RWPE1 (cell line): ENCODE results near the gene STEAP1B.
"Not testable (repeated sequence)": the region's sequence is repeated elsewhere in the genome, so short reads cannot be mapped to it uniquely, and the experiment has no call there.

Experiments
- CTCF ChIA-PET: fragments of 350-600 bp; sonication (Branson Sonifier 250); formaldehyde crosslinking; extraction: SDS; loops from one replicate; lab custom pipeline; 2021; lab: Yijun Ruan, JAX
- POLR2A ChIA-PET: fragments of 400-600 bp; formaldehyde crosslinking; extraction: SDS; loops from one replicate; lab custom pipeline; 2020; ENCODE audit warnings: antibody characterized with exemption; ENCODE audit not compliant: low non-redundant PET; lab: Yijun Ruan, JAX
- DNase-seq: peaks from one replicate; pipeline ENCODE4 v3.0.0; 2012; ENCODE audit warnings: low spot score
- H3K27ac ChIP-seq: fragments of 450-650 bp; 2 replicates; pipeline ENCODE4 v1.5.1; 2017
- TF ChIP-seq, protein P1 (sequence below): fragments of 450-650 bp; conservative IDR thresholded peaks from 2 replicates; pipeline ENCODE4 v1.5.1; 2017; ENCODE audit warnings: low read depth, mild to moderate bottlenecking

Gene STEAP1B

GRCh38 chr7:22506316-22507020 lies 6.5 kb upstream of the STEAP1B start:
- DNase-seq, POLR2A ChIA-PET, CTCF ChIA-PET, H3K27ac ChIP-seq: not testable (repeated sequence)

GRCh38 chr7:22504519-22504918 lies 4.5 kb upstream of the STEAP1B start:
- DNase-seq, CTCF ChIA-PET, H3K27ac ChIP-seq, POLR2A ChIA-PET: not testable (repeated sequence)

DNA sequence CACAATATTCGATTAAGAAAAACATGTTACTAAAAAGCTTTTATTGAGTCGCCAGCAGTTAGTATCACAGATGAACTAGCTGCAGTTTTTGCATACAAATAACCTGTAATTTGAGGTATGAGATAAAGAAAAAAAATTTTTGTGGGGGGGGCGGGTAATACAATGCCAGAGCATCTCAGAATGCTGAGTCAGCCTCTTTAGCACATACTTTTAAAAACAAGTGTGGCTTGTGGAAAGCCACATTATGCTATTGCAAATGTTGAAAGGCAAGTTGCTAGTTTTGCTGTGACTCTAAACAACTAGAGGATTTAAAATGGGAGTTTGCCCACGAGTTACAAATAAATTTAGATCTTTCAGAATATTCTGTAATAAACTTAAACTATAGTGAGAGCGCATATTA lies 2.1 kb upstream of the STEAP1B start:
- DNase-seq, POLR2A ChIA-PET, H3K27ac ChIP-seq: not testable (repeated sequence)
- CTCF ChIA-PET: interaction anchor here (0.7 kb wide), 1 partner anchor 177 kb away, joined by 3 read pairs; no protein-coding TSS in a partner anchor

- DNase-seq, POLR2A ChIA-PET, H3K27ac ChIP-seq: not testable (repeated sequence)
- TF ChIP-seq, protein P1, sequence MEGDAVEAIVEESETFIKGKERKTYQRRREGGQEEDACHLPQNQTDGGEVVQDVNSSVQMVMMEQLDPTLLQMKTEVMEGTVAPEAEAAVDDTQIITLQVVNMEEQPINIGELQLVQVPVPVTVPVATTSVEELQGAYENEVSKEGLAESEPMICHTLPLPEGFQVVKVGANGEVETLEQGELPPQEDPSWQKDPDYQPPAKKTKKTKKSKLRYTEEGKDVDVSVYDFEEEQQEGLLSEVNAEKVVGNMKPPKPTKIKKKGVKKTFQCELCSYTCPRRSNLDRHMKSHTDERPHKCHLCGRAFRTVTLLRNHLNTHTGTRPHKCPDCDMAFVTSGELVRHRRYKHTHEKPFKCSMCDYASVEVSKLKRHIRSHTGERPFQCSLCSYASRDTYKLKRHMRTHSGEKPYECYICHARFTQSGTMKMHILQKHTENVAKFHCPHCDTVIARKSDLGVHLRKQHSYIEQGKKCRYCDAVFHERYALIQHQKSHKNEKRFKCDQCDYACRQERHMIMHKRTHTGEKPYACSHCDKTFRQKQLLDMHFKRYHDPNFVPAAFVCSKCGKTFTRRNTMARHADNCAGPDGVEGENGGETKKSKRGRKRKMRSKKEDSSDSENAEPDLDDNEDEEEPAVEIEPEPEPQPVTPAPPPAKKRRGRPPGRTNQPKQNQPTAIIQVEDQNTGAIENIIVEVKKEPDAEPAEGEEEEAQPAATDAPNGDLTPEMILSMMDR: peak; percentile 47
- CTCF ChIA-PET: interaction anchor here (0.7 kb wide), 1 partner anchor 177 kb away, joined by 3 read pairs; no protein-coding TSS in a partner anchor
These were observed 1.3 kb upstream of the STEAP1B start for GRCh38 chr7:22501336-22501735.

DNA sequence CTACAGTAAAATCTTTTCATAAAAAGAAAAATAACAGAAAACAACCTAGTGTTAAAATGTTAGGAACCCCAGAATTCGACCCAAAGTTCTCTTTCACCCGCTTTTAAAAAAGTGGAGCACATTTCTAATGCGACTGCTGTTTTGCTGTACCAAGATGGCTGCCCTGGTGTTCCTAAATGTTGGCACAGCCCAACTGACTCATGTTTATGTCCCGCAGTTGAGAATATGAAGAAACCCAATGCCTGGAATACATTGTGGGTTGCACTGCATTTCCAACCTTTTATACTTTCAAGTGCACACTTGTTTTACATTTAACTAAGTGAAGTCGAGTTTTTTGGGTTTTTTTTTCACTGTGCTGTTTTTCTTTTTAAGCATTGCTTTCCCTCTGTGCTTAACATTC lies 944 bp downstream of the STEAP1B start:
- POLR2A ChIA-PET: no interaction called here
- peak overlapping the region; percentile 52 for H3K27ac ChIP-seq
- TF ChIP-seq, protein P1: no peak
- CTCF ChIA-PET: no interaction called here
- peak; percentile 30 for DNase-seq

DNA sequence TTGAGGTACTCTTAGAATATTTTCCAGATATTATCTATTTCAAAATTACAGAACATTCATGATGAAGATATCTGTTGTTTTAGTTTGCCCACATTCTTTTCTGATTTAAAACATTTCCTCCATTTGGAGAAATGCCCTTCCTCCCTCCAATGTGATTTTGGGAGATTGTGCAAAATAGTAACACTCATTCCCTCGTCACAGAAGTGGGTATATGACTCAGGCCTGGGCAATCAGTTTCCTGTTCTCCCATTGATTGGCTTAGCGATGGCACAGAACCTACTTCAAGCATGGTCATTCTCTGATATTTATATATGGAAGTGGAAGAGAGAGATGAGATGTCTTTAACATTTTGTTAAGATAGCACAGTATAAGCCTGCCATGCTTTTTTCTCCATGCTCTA lies 3.1 kb downstream of the STEAP1B start:
- H3K27ac ChIP-seq, POLR2A ChIA-PET, CTCF ChIA-PET: not testable (repeated sequence)
- peak; percentile 45 for DNase-seq

DNA sequence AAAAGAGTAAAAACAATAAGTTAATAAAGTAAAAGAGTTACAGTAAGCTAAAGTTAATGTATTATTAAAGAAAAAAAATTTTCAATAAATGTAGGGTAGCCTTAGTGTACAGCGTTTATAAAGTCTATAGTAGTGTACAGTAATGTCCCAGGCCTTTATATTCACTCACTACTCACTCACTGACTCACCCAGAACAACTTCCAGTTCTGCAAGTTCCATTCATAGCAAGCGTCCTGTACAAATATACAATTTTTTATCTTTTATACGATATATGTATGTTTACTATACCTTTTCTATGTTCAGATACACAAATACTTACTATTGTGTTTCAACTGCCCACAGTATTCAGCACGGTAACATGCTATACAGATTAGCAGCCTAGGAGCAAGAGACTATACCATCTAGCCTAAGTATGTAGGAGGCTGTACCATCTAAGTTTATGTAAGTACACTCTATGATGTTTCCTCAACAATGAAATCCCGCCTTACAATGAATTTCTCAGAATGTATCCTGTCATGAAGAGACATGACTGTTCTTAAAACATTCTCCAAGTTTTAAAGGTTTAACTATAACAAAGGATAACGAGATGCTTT lies 3.6 kb downstream of the STEAP1B start:
- CTCF ChIA-PET: interaction anchor here (0.8 kb wide), 1 partner anchor 200 kb away, joined by 4 read pairs; no protein-coding TSS in a partner anchor
- POLR2A ChIA-PET, H3K27ac ChIP-seq, DNase-seq: not testable (repeated sequence)

DNA sequence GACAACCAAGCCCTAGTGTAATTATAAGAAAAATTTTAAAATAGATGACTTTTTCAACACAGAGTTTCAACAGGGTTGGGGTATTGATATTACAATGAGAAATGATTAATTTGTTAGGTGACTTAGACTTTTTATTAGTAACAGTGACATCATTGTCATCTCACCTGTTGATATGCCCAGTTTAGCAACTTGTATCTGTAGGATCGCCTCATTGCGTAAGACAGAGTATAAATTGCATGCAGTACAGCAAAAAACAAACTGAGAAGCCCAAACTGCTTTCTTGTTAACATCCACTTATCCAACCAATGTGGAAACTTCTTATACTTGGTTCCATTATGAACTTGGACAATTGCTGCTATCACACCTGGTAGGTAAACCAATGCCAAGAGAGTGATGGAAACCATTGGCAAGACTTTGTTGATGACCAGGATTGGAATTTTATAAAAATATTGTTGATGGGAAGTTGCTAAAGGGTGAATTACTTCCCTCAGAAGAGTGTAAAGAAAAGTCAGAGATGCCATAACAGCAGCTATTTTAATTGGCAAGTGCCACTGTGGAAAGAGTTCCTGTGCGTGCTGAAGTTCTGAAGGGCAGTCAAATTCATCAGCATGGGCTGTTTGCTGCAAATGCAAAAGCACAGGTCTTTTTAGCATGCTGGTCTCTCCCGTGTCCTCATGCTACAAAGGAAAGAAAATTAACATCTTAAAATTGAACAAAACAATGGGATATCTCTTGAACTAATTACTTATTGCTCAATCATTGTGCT lies 6.6 kb downstream of the STEAP1B start:
- POLR2A ChIA-PET, CTCF ChIA-PET, H3K27ac ChIP-seq, DNase-seq: not testable (repeated sequence)

DNA sequence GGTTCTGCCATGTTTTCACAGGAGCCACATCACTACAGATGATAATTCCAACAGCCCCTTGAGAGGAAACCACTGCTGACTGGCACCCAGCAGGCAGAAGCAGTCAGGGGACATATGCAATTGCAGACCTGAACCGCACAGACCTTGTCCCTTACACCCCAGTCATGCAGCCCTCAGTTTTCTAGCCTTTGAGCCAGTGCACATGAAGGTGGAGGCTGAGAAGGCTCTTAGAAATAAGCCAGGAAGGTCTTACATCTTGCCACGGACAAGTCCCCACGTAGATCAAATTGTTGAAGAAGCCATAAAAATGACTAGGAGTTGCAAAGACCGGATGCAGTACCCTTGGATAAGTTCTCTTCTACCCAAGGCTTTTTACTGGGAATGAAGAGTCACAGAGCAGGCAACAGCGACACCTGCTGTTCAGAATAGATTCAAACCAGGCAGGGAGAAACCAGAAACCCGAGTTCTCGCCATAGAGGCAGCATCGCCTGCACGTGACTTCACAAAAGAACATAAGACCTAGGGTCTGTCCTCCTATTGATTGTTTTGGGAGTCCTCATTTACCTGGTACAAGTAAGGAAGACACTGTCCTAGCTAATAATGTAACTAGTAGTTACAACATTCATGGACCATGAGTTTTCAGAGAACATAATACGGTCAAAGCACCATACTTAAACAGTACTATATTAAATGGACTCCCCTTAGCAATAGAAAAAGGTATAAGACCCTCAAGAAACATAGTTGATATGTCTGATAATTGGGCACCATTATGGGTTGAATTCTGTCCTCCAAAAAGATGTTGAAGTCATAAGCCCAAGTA lies 11.1 kb downstream of the STEAP1B start:
- DNase-seq: peak; percentile 75
- TF ChIP-seq, protein P1: peak; percentile 94
- ChIA-PET CTCF (interaction anchor here (1.8 kb wide), 1 partner anchor 378 kb away, joined by 5 read pairs; no protein-coding TSS in a partner anchor), POLR2A (no interaction called here)
- no peak overlapping the region for H3K27ac ChIP-seq
